ENCODE data around the gene ADGRB3.

DNA sequence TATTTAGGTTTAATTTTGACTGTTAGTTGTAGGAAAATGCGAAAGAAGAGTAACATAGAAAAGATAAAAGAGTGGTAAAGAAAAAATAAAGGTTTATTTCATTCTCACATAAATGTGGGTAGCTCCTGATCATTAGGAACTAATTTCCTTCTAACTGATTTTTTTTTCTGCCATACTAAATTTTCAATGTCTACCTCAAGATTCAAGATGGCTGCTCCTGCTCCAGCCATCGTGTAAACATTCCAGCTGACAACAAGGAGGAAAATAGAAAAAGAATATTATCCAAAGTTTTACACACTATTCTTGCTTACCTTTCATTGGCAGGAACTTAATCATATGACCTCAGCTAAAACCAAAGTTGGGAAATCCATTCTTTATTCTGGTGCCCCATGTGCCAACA is 673.5 kb downstream of the ADGRB3 start:
- TF ChIP-seq, protein P1, sequence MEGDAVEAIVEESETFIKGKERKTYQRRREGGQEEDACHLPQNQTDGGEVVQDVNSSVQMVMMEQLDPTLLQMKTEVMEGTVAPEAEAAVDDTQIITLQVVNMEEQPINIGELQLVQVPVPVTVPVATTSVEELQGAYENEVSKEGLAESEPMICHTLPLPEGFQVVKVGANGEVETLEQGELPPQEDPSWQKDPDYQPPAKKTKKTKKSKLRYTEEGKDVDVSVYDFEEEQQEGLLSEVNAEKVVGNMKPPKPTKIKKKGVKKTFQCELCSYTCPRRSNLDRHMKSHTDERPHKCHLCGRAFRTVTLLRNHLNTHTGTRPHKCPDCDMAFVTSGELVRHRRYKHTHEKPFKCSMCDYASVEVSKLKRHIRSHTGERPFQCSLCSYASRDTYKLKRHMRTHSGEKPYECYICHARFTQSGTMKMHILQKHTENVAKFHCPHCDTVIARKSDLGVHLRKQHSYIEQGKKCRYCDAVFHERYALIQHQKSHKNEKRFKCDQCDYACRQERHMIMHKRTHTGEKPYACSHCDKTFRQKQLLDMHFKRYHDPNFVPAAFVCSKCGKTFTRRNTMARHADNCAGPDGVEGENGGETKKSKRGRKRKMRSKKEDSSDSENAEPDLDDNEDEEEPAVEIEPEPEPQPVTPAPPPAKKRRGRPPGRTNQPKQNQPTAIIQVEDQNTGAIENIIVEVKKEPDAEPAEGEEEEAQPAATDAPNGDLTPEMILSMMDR (IDR thresholded peaks at IDR 0.05), result no peak
- TF ChIP-seq CBX8 (IDR thresholded peaks at IDR 0.05) (no peak), RAD21 (conservative IDR thresholded peaks at IDR 0.05 in 1 of 2, IDR thresholded peaks at IDR 0.05 in 1 of 2) (no peak), POLR2AphosphoS2 (conservative IDR thresholded peaks at IDR 0.05; ENCODE audit: low read length) (no peak)

Measured in A549 (cell line).